Astrocyte (in vitro differentiated cells and primary cell): Measurements from ENCODE around the gene MEPCE. TPM values are rescaled to one million over a fixed set of nuclear protein-coding genes. Genes with fewer than 3 reads are reported as not detected.

ENCODE experiments used
- DNase-seq: peaks from one replicate; pipeline ENCODE4 v3.0.0-alpha.2; 2010; ENCODE audit warnings: low read depth
- FAIRE-seq: peaks from 2 replicates; lab custom pipeline; 2011; peaks lifted over from hg19 to GRCh38; lab: Jason Lieb, UNC
- H2AFZ ChIP-seq: 2 replicates; pipeline ENCODE4 v1.6.0; 2012; ENCODE audit warnings: low read depth, low read length, inconsistent platforms
- H3K27ac ChIP-seq: 2 replicates; pipeline ENCODE4 v1.5.1; 2011; ENCODE audit warnings: low read depth, low read length, inconsistent platforms
- H3K27me3 ChIP-seq: 2 replicates; pipeline ENCODE4 v1.6.0; 2011; ENCODE audit warnings: low read length, inconsistent platforms; ENCODE audit not compliant: insufficient read depth
- H3K36me3 ChIP-seq: 2 replicates; pipeline ENCODE4 v1.5.1; 2011; ENCODE audit warnings: low read length, inconsistent platforms; ENCODE audit not compliant: insufficient read depth
- H3K4me1 ChIP-seq: 2 replicates; pipeline ENCODE4 v1.5.1; 2011; ENCODE audit warnings: low read length, inconsistent platforms; ENCODE audit not compliant: insufficient read depth
- H3K4me2 ChIP-seq: 2 replicates; pipeline ENCODE4 v1.6.0; 2012; ENCODE audit warnings: low read length, inconsistent platforms
- H3K4me3 ChIP-seq: 2 replicates; pipeline ENCODE4 v1.5.1; 2011; ENCODE audit warnings: low read depth, mild to moderate bottlenecking, low read length, inconsistent platforms; ENCODE audit not compliant: insufficient read depth
- H3K79me2 ChIP-seq: 2 replicates; pipeline ENCODE4 v1.6.0; 2012; ENCODE audit warnings: mild to moderate bottlenecking, low read length, inconsistent platforms; ENCODE audit not compliant: insufficient read depth
- H3K9ac ChIP-seq: 2 replicates; pipeline ENCODE4 v1.6.0; 2012; ENCODE audit warnings: mild to moderate bottlenecking, low read length, inconsistent platforms
- H3K9me3 ChIP-seq: 2 replicates; pipeline ENCODE4 v1.5.1; 2012; ENCODE audit warnings: low read depth, mild to moderate bottlenecking, low read length, inconsistent platforms; ENCODE audit not compliant: insufficient read depth
- H4K20me1 ChIP-seq: 2 replicates; pipeline ENCODE4 v1.6.0; 2012; ENCODE audit warnings: low read length, inconsistent platforms; ENCODE audit not compliant: insufficient read depth
- H3K27ac Mint-ChIP-seq: one replicate; pipeline ENCODE4 v1.8.0; 2021; ENCODE audit warnings: mild to moderate bottlenecking, mixed read lengths; ENCODE audit not compliant: unreplicated experiment
- H3K27me3 Mint-ChIP-seq: one replicate; pipeline ENCODE4 v1.8.0; 2021; ENCODE audit warnings: low read depth, mixed read lengths; ENCODE audit not compliant: unreplicated experiment
- H3K36me3 Mint-ChIP-seq: one replicate; pipeline ENCODE4 v1.8.0; 2021; ENCODE audit warnings: low read depth, mixed read lengths; ENCODE audit not compliant: unreplicated experiment
- H3K4me1 Mint-ChIP-seq: one replicate; pipeline ENCODE4 v1.8.0; 2021; ENCODE audit warnings: low read depth, mixed read lengths; ENCODE audit not compliant: unreplicated experiment
- H3K4me3 Mint-ChIP-seq: one replicate; pipeline ENCODE4 v1.8.0; 2021; ENCODE audit warnings: mild to moderate bottlenecking, moderate library complexity, mixed read lengths; ENCODE audit not compliant: unreplicated experiment
- H3K9me3 Mint-ChIP-seq: one replicate; pipeline ENCODE4 v1.8.0; 2021; ENCODE audit warnings: mild to moderate bottlenecking, mixed read lengths; ENCODE audit not compliant: unreplicated experiment
- CTCF ChIP-seq: IDR thresholded peaks from 2 replicates; pipeline ENCODE4 v1.5.1; 2011; ENCODE audit warnings: low read depth, mild to moderate bottlenecking, inconsistent platforms, low read length, moderate library complexity; ENCODE audit not compliant: insufficient read depth
- EZH2 ChIP-seq: IDR thresholded peaks from 2 replicates; pipeline ENCODE4 v1.6.1; 2012; ENCODE audit warnings: mild to moderate bottlenecking, low read length, inconsistent platforms; ENCODE audit not compliant: insufficient read depth
- total RNA-seq: library from RNA; stranded (reverse); gene quantifications from 2 replicates; pipeline ENCODE4 v1.2.1, GENCODE V29; 2021

Gene MEPCE
- total RNA-seq, 1 donor from 2014 or later, result 20.2 TPM

GRCh38 chr7:100483090-100483721, 53.6 kb downstream of the MEPCE start:
- Mint-ChIP-seq H3K4me1 (peaks cover 8% of the 10 kb centered on the region), H3K27me3 (no peaks in the 10 kb centered on the region), H3K27ac (no peak overlapping the region), H3K9me3 (no peaks in the 10 kb centered on the region), H3K36me3 (no peaks in the 10 kb centered on the region), H3K4me3 (peak overlapping the region; percentile 90)
- H3K4me2 ChIP-seq, result peak overlapping the region; percentile 87
- H4K20me1 ChIP-seq, result no peaks in the 10 kb centered on the region
- peak overlapping the region; percentile 48 for H3K4me3 ChIP-seq
- peaks cover 10% of the 10 kb centered on the region for H3K4me1 ChIP-seq
- no peak for FAIRE-seq
- no peaks in the 10 kb centered on the region for H3K27me3 ChIP-seq
- TF ChIP-seq EZH2 (no peak), CTCF (peak; percentile 40)
- no peak for DNase-seq
- H3K9ac ChIP-seq, result peak overlapping the region; percentile 43
- no peaks in the 10 kb centered on the region for H3K9me3 ChIP-seq
- peak overlapping the region; percentile 73 for H2AFZ ChIP-seq
- H3K79me2 ChIP-seq, result peaks cover 10% of the 10 kb centered on the region
- H3K36me3 ChIP-seq, result no peaks in the 10 kb centered on the region
- H3K27ac ChIP-seq, result no peak overlapping the region

Other genes starting within 250 kb of the MEPCE start
- gene PVRIG, start 209.9 kb upstream of the MEPCE start, total RNA-seq, result not detected in 2 replicates
- gene SPDYE3, start 122.1 kb upstream of the MEPCE start, total RNA-seq, result not detected in 2 replicates
- gene PILRB, start 71.7 kb upstream of the MEPCE start, total RNA-seq, result 19.9 and 21.1 TPM in 2 replicates
- 2.3 and 3.0 TPM in 2 replicates for gene PILRA, start 56.3 kb upstream of the MEPCE start, total RNA-seq
- 2.1 and 2.6 TPM in 2 replicates for gene ZCWPW1, start 1.1 kb upstream of the MEPCE start, total RNA-seq
- 18.5 and 19.7 TPM in 2 replicates for gene PPP1R35, start 6.7 kb downstream of the MEPCE start, total RNA-seq
- 2.5 and 2.6 TPM in 2 replicates for gene SPACDR, start 34.4 kb downstream of the MEPCE start, total RNA-seq
- gene TSC22D4, start 49.4 kb downstream of the MEPCE start, total RNA-seq, result 52.9 and 53.4 TPM in 2 replicates
- gene NYAP1, start 54.1 kb downstream of the MEPCE start, total RNA-seq, result 2.5 and 2.6 TPM in 2 replicates
- gene AGFG2, start 109.4 kb downstream of the MEPCE start, total RNA-seq, result 6.2 and 7.1 TPM in 2 replicates
- gene SAP25, start 144.1 kb downstream of the MEPCE start, total RNA-seq, result 1.4 and 1.9 TPM in 2 replicates
- gene LRCH4, start 156.3 kb downstream of the MEPCE start, total RNA-seq, result 52.7 and 62.5 TPM in 2 replicates
- gene FBXO24, start 156.5 kb downstream of the MEPCE start, total RNA-seq, result 0.17 and 0.52 TPM in 2 replicates
- 10.8 and 15.5 TPM in 2 replicates for gene PCOLCE, start 172.5 kb downstream of the MEPCE start, total RNA-seq
- gene MOSPD3, start 182.7 kb downstream of the MEPCE start, total RNA-seq, result 18.8 and 20.2 TPM in 2 replicates
- 0.26 and 0.50 TPM in 2 replicates for gene TFR2, start 211.7 kb downstream of the MEPCE start, total RNA-seq
- not detected in 2 replicates for gene ACTL6B, start 226.6 kb downstream of the MEPCE start, total RNA-seq
- gene GNB2, start 243.9 kb downstream of the MEPCE start, total RNA-seq, result 270 and 274 TPM in 2 replicates